Osteocyte (in vitro differentiated cells): ENCODE measurements around the gene TGFBR3L. TPM values are rescaled to one million over a fixed set of nuclear protein-coding genes. Genes with fewer than 3 reads are reported as not detected.
"Not testable (repeated sequence)": the region's sequence is repeated elsewhere in the genome, so short reads cannot be mapped to it uniquely, and the experiment has no call there.

Source experiments
- DNase-seq: peaks from one replicate; pipeline ENCODE4 v3.0.0; 2021; ENCODE audit warnings: mixed read lengths; ENCODE audit not compliant: unreplicated experiment; ENCODE audit errors: extremely low spot score
- H3K27ac Mint-ChIP-seq: one replicate; pipeline ENCODE4 v1.8.0; 2021; ENCODE audit warnings: mild to moderate bottlenecking, mixed read lengths; ENCODE audit not compliant: unreplicated experiment
- H3K27me3 Mint-ChIP-seq: one replicate; pipeline ENCODE4 v1.8.0; 2021; ENCODE audit warnings: mixed read lengths; ENCODE audit not compliant: unreplicated experiment
- H3K36me3 Mint-ChIP-seq: one replicate; pipeline ENCODE4 v1.8.0; 2021; ENCODE audit warnings: mixed read lengths; ENCODE audit not compliant: unreplicated experiment
- H3K4me1 Mint-ChIP-seq: one replicate; pipeline ENCODE4 v1.8.0; 2021; ENCODE audit warnings: mixed read lengths; ENCODE audit not compliant: unreplicated experiment
- H3K4me3 Mint-ChIP-seq: one replicate; pipeline ENCODE4 v1.8.0; 2021; ENCODE audit warnings: mild to moderate bottlenecking, moderate library complexity, mixed read lengths; ENCODE audit not compliant: unreplicated experiment
- H3K9me3 Mint-ChIP-seq: one replicate; pipeline ENCODE4 v1.8.0; 2021; ENCODE audit warnings: mixed read lengths; ENCODE audit not compliant: unreplicated experiment
- CTCF ChIP-seq: fragments of 200-600 bp; sonication (generic); IDR thresholded peaks from 2 replicates; pipeline ENCODE4 v1.5.0; 2021; ENCODE audit warnings: antibody characterized with exemption, mild to moderate bottlenecking, moderate library complexity
- total RNA-seq: library from RNA; stranded (reverse); gene quantifications from 2 replicates; pipeline ENCODE4 v1.2.1, GENCODE V29; 2021

TGFBR3L gene
- total RNA-seq, 1 donor from 2014 or later, result 2.3 TPM

- TF ChIP-seq CTCF, result no peak
- Mint-ChIP-seq H3K27me3 (peaks cover 6% of the 10 kb centered on the region), H3K9me3 (no peaks in the 10 kb centered on the region), H3K4me1 (peaks cover 19% of the 10 kb centered on the region), H3K27ac (no peak overlapping the region), H3K4me3 (peak overlapping the region; percentile 59), H3K36me3 (peaks cover 11% of the 10 kb centered on the region)
- no peak for DNase-seq
Observed at GRCh38 chr19:7916103-7916954, 1.7 kb downstream of the TGFBR3L start.

- Mint-ChIP-seq H3K27me3 (peaks cover 6% of the 10 kb centered on the region), H3K9me3 (no peaks in the 10 kb centered on the region), H3K4me1 (peaks cover 24% of the 10 kb centered on the region), H3K4me3 (peak overlapping the region; percentile 74), H3K27ac (no peak overlapping the region), H3K36me3 (peaks cover 8% of the 10 kb centered on the region)
- no peak for TF ChIP-seq CTCF
- DNase-seq, result no peak
Observed at GRCh38 chr19:7916955-7917266, 2.3 kb downstream of the TGFBR3L start.

- H3K9me3 Mint-ChIP-seq, result no peaks in the 10 kb centered on the region
- H3K27ac Mint-ChIP-seq, result no peak overlapping the region
- peak; percentile 61 for TF ChIP-seq CTCF
- peaks cover 6% of the 10 kb centered on the region for H3K27me3 Mint-ChIP-seq
- H3K4me1 Mint-ChIP-seq, result peaks cover 28% of the 10 kb centered on the region
- H3K4me3 Mint-ChIP-seq, result peak overlapping the region; percentile 74
- peaks cover 6% of the 10 kb centered on the region for H3K36me3 Mint-ChIP-seq
- DNase-seq, result no peak
Observed at GRCh38 chr19:7917267-7918061, 2.8 kb downstream of the TGFBR3L start.

- not testable (repeated sequence) for H3K27me3 Mint-ChIP-seq, DNase-seq, H3K9me3 Mint-ChIP-seq, H3K36me3 Mint-ChIP-seq, H3K27ac Mint-ChIP-seq
- Mint-ChIP-seq H3K4me1 (peaks cover 29% of the 10 kb centered on the region), H3K4me3 (peak overlapping the region; percentile 48)
Observed at GRCh38 chr19:7918062-7918614, 3.5 kb downstream of the TGFBR3L start.

GRCh38 chr19:7918615-7919421 lies 4.2 kb downstream of the TGFBR3L start:
- Mint-ChIP-seq H3K4me3 (no peak overlapping the region), H3K36me3 (no peaks in the 10 kb centered on the region), H3K27me3 (peaks cover 6% of the 10 kb centered on the region), H3K27ac (peak overlapping the region; percentile 85), H3K4me1 (peaks cover 31% of the 10 kb centered on the region), H3K9me3 (no peaks in the 10 kb centered on the region)
- no peak for DNase-seq
- TF ChIP-seq CTCF, result no peak
